BE2C (cell line): ENCODE data around the gene WSCD2.
A peak's percentile ranks its signal among the peaks of the same experiment; 100 is the strongest.
"Not testable (repeated sequence)": the region's sequence is repeated elsewhere in the genome, so short reads cannot be mapped to it uniquely, and the experiment has no call there.

Source experiments
- DNase-seq: peaks from one replicate; pipeline ENCODE4 v3.0.0-alpha.2; 2020
- H3K27me3 ChIP-seq: fragments of 250-450 bp; sonication (Bioruptor Pico); 2 replicates; pipeline ENCODE4 v1.5.1; 2020; ENCODE audit warnings: mild to moderate bottlenecking
- H3K36me3 ChIP-seq: fragments of 250-450 bp; sonication (Bioruptor Pico); 2 replicates; pipeline ENCODE4 v1.5.1; 2020; ENCODE audit warnings: mild to moderate bottlenecking
- H3K4me1 ChIP-seq: fragments of 250-450 bp; sonication (Bioruptor Pico); 2 replicates; pipeline ENCODE4 v1.5.1; 2020
- H3K4me3 ChIP-seq: 2 replicates; pipeline ENCODE4 v1.5.1; 2011; ENCODE audit warnings: low read depth, low read length
- H3K9me3 ChIP-seq: fragments of 250-450 bp; sonication (Bioruptor Pico); 2 replicates; pipeline ENCODE4 v1.5.1; 2020
- CTCF ChIP-seq: IDR thresholded peaks from 2 replicates; pipeline ENCODE4 v1.5.1; 2012; ENCODE audit warnings: mild to moderate bottlenecking, low read depth, low read length

WSCD2 gene

GRCh38 chr12:108213871-108214445 lies 84.9 kb downstream of the WSCD2 start:
- no peaks in the 10 kb centered on the region for H3K9me3 ChIP-seq
- no peaks in the 10 kb centered on the region for H3K27me3 ChIP-seq
- no peak for TF ChIP-seq CTCF
- H3K4me3 ChIP-seq = no peak overlapping the region
- no peak for DNase-seq
- H3K4me1 ChIP-seq = peaks cover 3% of the 10 kb centered on the region; the same call in 1 of the 2 replicates
- no peaks in the 10 kb centered on the region for H3K36me3 ChIP-seq

- no peak for TF ChIP-seq CTCF
- H3K36me3 ChIP-seq = no peaks in the 10 kb centered on the region
- no peak overlapping the region for H3K4me3 ChIP-seq
- no peak for DNase-seq
- H3K9me3 ChIP-seq = no peaks in the 10 kb centered on the region
- H3K4me1 ChIP-seq = peaks cover 3% of the 10 kb centered on the region; the same call in 1 of the 2 replicates
- no peaks in the 10 kb centered on the region for H3K27me3 ChIP-seq
Measured at GRCh38 chr12:108214486-108214885, 85.4 kb downstream of the WSCD2 start.

- peaks cover 3% of the 10 kb centered on the region; the same call in 1 of the 2 replicates for H3K4me1 ChIP-seq
- no peak for TF ChIP-seq CTCF
- DNase-seq = no peak
- no peaks in the 10 kb centered on the region for H3K27me3 ChIP-seq
- no peak overlapping the region for H3K4me3 ChIP-seq
- no peaks in the 10 kb centered on the region for H3K9me3 ChIP-seq
- H3K36me3 ChIP-seq = no peaks in the 10 kb centered on the region
Measured at GRCh38 chr12:108215458-108215857, 86.4 kb downstream of the WSCD2 start.

- no peaks in the 10 kb centered on the region for H3K36me3 ChIP-seq
- no peaks in the 10 kb centered on the region for H3K9me3 ChIP-seq
- no peak for DNase-seq
- no peaks in the 10 kb centered on the region for H3K4me1 ChIP-seq
- H3K4me3 ChIP-seq = no peak overlapping the region
- TF ChIP-seq CTCF = no peak
- no peaks in the 10 kb centered on the region for H3K27me3 ChIP-seq
Measured at GRCh38 chr12:108218921-108219320, 89.8 kb downstream of the WSCD2 start.

GRCh38 chr12:108225101-108225500 lies 96.0 kb downstream of the WSCD2 start:
- not testable (repeated sequence) for H3K9me3 ChIP-seq, H3K4me3 ChIP-seq, H3K4me1 ChIP-seq, DNase-seq, H3K27me3 ChIP-seq, H3K36me3 ChIP-seq

GRCh38 chr12:108226866-108227265 lies 97.8 kb downstream of the WSCD2 start:
- peaks cover 9% of the 10 kb centered on the region for H3K4me1 ChIP-seq
- no peaks in the 10 kb centered on the region for H3K27me3 ChIP-seq
- no peaks in the 10 kb centered on the region for H3K9me3 ChIP-seq
- H3K4me3 ChIP-seq = no peak overlapping the region
- no peaks in the 10 kb centered on the region for H3K36me3 ChIP-seq
- TF ChIP-seq CTCF = no peak
- DNase-seq = no peak

- no peak overlapping the region for H3K4me3 ChIP-seq
- no peaks in the 10 kb centered on the region for H3K9me3 ChIP-seq
- TF ChIP-seq CTCF = no peak
- peaks cover 9% of the 10 kb centered on the region for H3K4me1 ChIP-seq
- no peaks in the 10 kb centered on the region for H3K36me3 ChIP-seq
- DNase-seq = peak; percentile 67
- H3K27me3 ChIP-seq = no peaks in the 10 kb centered on the region
Measured at GRCh38 chr12:108228746-108229145, 99.7 kb downstream of the WSCD2 start.
